D341Med (cell line): ENCODE data around the gene RAD51B.

ENCODE experiments used
- DNase-seq: peaks from one replicate; pipeline ENCODE4 v3.0.0; 2012; ENCODE audit warnings: low spot score

The RAD51B gene

GRCh38 chr14:68598621-68599447, 779.3 kb downstream of the RAD51B start:
- DNase-seq, result no peak

- no peak for DNase-seq
Observed at GRCh38 chr14:68599896-68600610, 780.5 kb downstream of the RAD51B start.

- DNase-seq, result no peak
Observed at GRCh38 chr14:68602507-68602906, 782.9 kb downstream of the RAD51B start.

GRCh38 chr14:68603533-68604360, 784.2 kb downstream of the RAD51B start:
- no peak for DNase-seq

GRCh38 chr14:68604361-68604730, 784.8 kb downstream of the RAD51B start:
- DNase-seq, result no peak

GRCh38 chr14:68604822-68605221, 785.2 kb downstream of the RAD51B start:
- DNase-seq, result no peak

- no peak for DNase-seq
Observed at GRCh38 chr14:68606176-68606575, 786.6 kb downstream of the RAD51B start.

GRCh38 chr14:68606644-68607043, 787.1 kb downstream of the RAD51B start:
- no peak for DNase-seq

GRCh38 chr14:68607081-68607866, 787.7 kb downstream of the RAD51B start:
- no peak for DNase-seq

- DNase-seq, result no peak
Observed at GRCh38 chr14:68607867-68608573, 788.4 kb downstream of the RAD51B start.

GRCh38 chr14:68608574-68608962, 789.0 kb downstream of the RAD51B start:
- DNase-seq, result no peak

- DNase-seq, result no peak
Observed at GRCh38 chr14:68609012-68609411, 789.4 kb downstream of the RAD51B start.

- no peak for DNase-seq
Observed at GRCh38 chr14:68610251-68610793, 790.7 kb downstream of the RAD51B start.

GRCh38 chr14:68611599-68611998, 792.0 kb downstream of the RAD51B start:
- DNase-seq, result no peak

GRCh38 chr14:68612049-68612448, 792.5 kb downstream of the RAD51B start:
- DNase-seq, result no peak

- DNase-seq, result no peak
Observed at GRCh38 chr14:68616221-68616902, 796.8 kb downstream of the RAD51B start.

- no peak for DNase-seq
Observed at GRCh38 chr14:68619790-68620574, 800.4 kb downstream of the RAD51B start.

- DNase-seq, result no peak
Observed at GRCh38 chr14:68621400-68622365, 802.1 kb downstream of the RAD51B start.
